K562 (cell line): ENCODE data around the gene GLI1. TPM values are rescaled to one million over a fixed set of nuclear protein-coding genes. Genes with fewer than 3 reads are reported as not detected.
A peak's percentile ranks its signal among the peaks of the same experiment; 100 is the strongest.

Experiments used
- ATAC-seq: fragments of 200-7000 bp; cut with Tn5 transposase; 3 replicates; pipeline ENCODE4 v1.9.1; 2020; ENCODE audit warnings: moderate library complexity
- BruUV-seq: library from RNA; stranded (reverse); fragments of 400-500 nt; replicated peaks from 2 replicates; lab custom pipeline; 2021; lab: Mats Ljungman, UMichigan
- CTCF ChIA-PET: fragments of 300-600 bp; formaldehyde crosslinking; extraction: SDS; loops from one replicate; lab custom pipeline; 2021; ENCODE audit warnings: low intra/inter-chr PET ratio; lab: Yijun Ruan, JAX
- POLR2A ChIA-PET: fragments of 300-600, 350-650 bp; sonication (Branson Sonifier 250); formaldehyde crosslinking; extraction: SDS; loops from one replicate; lab custom pipeline; 2021; ENCODE audit warnings: antibody characterized with exemption, inconsistent platforms; lab: Yijun Ruan, JAX
- DNase-seq, 4 experiments: peaks; one replicate each; pipeline versions ENCODE4 v3.0.0 to v3.0.0-alpha.2; 2011 to 2018; ENCODE audit warnings: low spot score in 3 of 4, mixed read lengths in 3 of 4; ENCODE audit errors: extremely low read depth in 1 of 4
- FAIRE-seq: peaks from 2 replicates; lab custom pipeline; 2011; peaks lifted over from hg19 to GRCh38; lab: Jason Lieb, UNC
- H2AFZ ChIP-seq: 2 replicates; pipeline ENCODE4 v1.6.0; 2011; ENCODE audit warnings: low read depth, low read length, control low read depth, inconsistent platforms
- H3K27ac ChIP-seq: fragments of 200-600 bp; 3 replicates; pipeline ENCODE4 v1.8.0; 2011; ENCODE audit warnings: low read depth, mild to moderate bottlenecking, control low read depth, inconsistent platforms, low read length, moderate library complexity, mixed read lengths; ENCODE audit errors: extremely low read depth
- H3K27me3 ChIP-seq, 2 experiments: fragments of 300-600 bp in 1 of 2; 2 replicates in 1 of 2; 3 replicates in 1 of 2; pipeline versions ENCODE4 v1.6.0 to v1.8.0; 2011; ENCODE audit warnings: inconsistent platforms in 2 of 2, low read length in 2 of 2, mild to moderate bottlenecking in 1 of 2, mixed read lengths in 1 of 2, moderate library complexity in 1 of 2; ENCODE audit not compliant: control insufficient read depth in 2 of 2, insufficient read depth in 2 of 2
- H3K36me3 ChIP-seq: fragments of 300-600 bp; 3 replicates; pipeline ENCODE4 v1.8.0; 2011; ENCODE audit warnings: mild to moderate bottlenecking, low read length, inconsistent platforms; ENCODE audit not compliant: control insufficient read depth, insufficient read depth
- H3K4me1 ChIP-seq, 2 experiments: fragments of 200-600 bp in 1 of 2; replicated peaks in 1 of 2; 2 replicates in 1 of 2; 3 replicates in 1 of 2; pipeline versions ENCODE4 v1.5.1 to v1.8.0; 2011; ENCODE audit warnings: inconsistent platforms in 2 of 2, low read length in 2 of 2, mild to moderate bottlenecking in 1 of 2, mixed read lengths in 1 of 2, moderate library complexity in 1 of 2; ENCODE audit not compliant: control insufficient read depth in 2 of 2, insufficient read depth in 2 of 2
- H3K4me2 ChIP-seq: 2 replicates; pipeline ENCODE4 v1.6.1; 2011; ENCODE audit warnings: low read length, control low read depth, inconsistent platforms, mixed read lengths; ENCODE audit not compliant: insufficient read depth
- H3K4me3 ChIP-seq: fragments of 200-600 bp; sonication (generic), shearing (Covaris generic); 2 replicates; pipeline ENCODE4 v1.5.1; 2016; ENCODE audit warnings: control low read depth, inconsistent platforms
- H3K79me2 ChIP-seq: fragments of 200-600 bp; 3 replicates; pipeline ENCODE4 v1.8.0; 2011; ENCODE audit warnings: low read length, inconsistent platforms; ENCODE audit not compliant: control insufficient read depth, insufficient read depth
- H3K9ac ChIP-seq, 2 experiments: 2 replicates each; pipeline versions ENCODE4 v1.6.0 to v1.6.1; 2011; ENCODE audit warnings: low read depth in 2 of 2, low read length in 2 of 2, control low read depth in 1 of 2, inconsistent platforms in 1 of 2, mild to moderate bottlenecking in 1 of 2, mixed read lengths in 1 of 2; ENCODE audit not compliant: insufficient read depth in 1 of 2
- H3K9me1 ChIP-seq: one replicate; pipeline ENCODE4 v1.6.0; 2011; ENCODE audit warnings: inconsistent platforms, mild to moderate bottlenecking, low read length, moderate library complexity; ENCODE audit not compliant: control insufficient read depth, insufficient read depth
- H3K9me3 ChIP-seq: replicated peaks from 2 replicates; pipeline ENCODE4 v1.5.1; 2011; ENCODE audit warnings: low read depth, low read length, inconsistent platforms; ENCODE audit not compliant: control insufficient read depth, insufficient read depth
- H4K20me1 ChIP-seq: replicated peaks from 2 replicates; pipeline ENCODE4 v1.6.1; 2011; ENCODE audit warnings: low read length, inconsistent platforms, mixed read lengths; ENCODE audit not compliant: control insufficient read depth, insufficient read depth
- KDM1A ChIP-seq, 2 experiments: fragments of 450-650 bp; IDR thresholded peaks; 2 replicates each; pipeline ENCODE4 v1.6.1; 2016; ENCODE audit warnings: mild to moderate bottlenecking in 2 of 2
- MTA2 ChIP-seq: fragments of 450-650 bp; IDR thresholded peaks from 2 replicates; pipeline ENCODE4 v1.6.1; 2016; ENCODE audit warnings: low read depth
- MTA3 ChIP-seq: fragments of 450-650 bp; formaldehyde crosslinking; IDR thresholded peaks from 2 replicates; pipeline ENCODE4 v1.6.1; 2017; ENCODE audit warnings: mild to moderate bottlenecking, borderline replicate concordance
- NEUROD1 ChIP-seq: fragments of 150-350 bp; IDR thresholded peaks from 2 replicates; pipeline ENCODE4 v1.6.1; 2014; ENCODE audit warnings: borderline replicate concordance, low read length, low read depth; ENCODE audit not compliant: partially characterized antibody
- SIN3A ChIP-seq, 2 experiments: fragments of 150-350 bp in 1 of 2; IDR thresholded peaks; 2 replicates each; pipeline ENCODE4 v1.6.1; 2011 to 2016; ENCODE audit warnings: borderline replicate concordance in 2 of 2, low read depth in 2 of 2, low read length in 2 of 2, mild to moderate bottlenecking in 2 of 2, moderate library complexity in 2 of 2; ENCODE audit not compliant: control insufficient read depth in 1 of 2
- ZFP30 ChIP-seq: fragments of 250-450 bp; sonication (Bioruptor Pico); IDR thresholded peaks from 2 replicates; pipeline ENCODE4 v1.8.0; 2022; ENCODE audit warnings: moderate library complexity, mild to moderate bottlenecking, inconsistent platforms, borderline replicate concordance
- ZNF134 ChIP-seq: fragments of 250-450 bp; sonication (Bioruptor Pico); conservative IDR thresholded peaks from 2 replicates; pipeline ENCODE4 v1.4.0; 2020
- ZNF639 ChIP-seq, 2 experiments: fragments of 200-800 bp in 1 of 2; sonication (Bioruptor generic) in 1 of 2; sonication (generic) in 1 of 2; formaldehyde crosslinking in 1 of 2; IDR thresholded peaks in 1 of 2; conservative IDR thresholded peaks in 1 of 2; 2 replicates each; pipeline versions ENCODE4 v1.5.0 to v1.6.1; 2016 to 2020; ENCODE audit warnings: missing compliant biosample characterization in 1 of 2, missing genetic modification characterization in 1 of 2, missing genetic modification reagents in 1 of 2
- WGBS: fragments of 100-300 bp; shearing (Covaris generic); methylation state at CpG from one replicate; pipeline ENCODE4 v1.1.6; 2016; ENCODE audit warnings: low coverage, mixed read lengths; ENCODE audit not compliant: insufficient coverage; ENCODE audit errors: missing lambda C conversion rate; 5-methylcytosine and 5-hydroxymethylcytosine counted together
- in situ Hi-C: fragments of 300-500 bp; cut with MboI; formaldehyde crosslinking; loops from 4 replicates; pipeline ENCODE4 v1.15.0; 2018; ENCODE audit warnings: inconsistent platforms, mixed read lengths
- intact Hi-C: fragments of 100-400 bp; cut with micrococcal nuclease; formaldehyde crosslinking; loops from 2 replicates; pipeline ENCODE4 v1.14.2; 2022
- polyA plus RNA-seq, 8 experiments: library from polyadenylated mRNA; depleted of rRNA in 4 of 8; stranded (reverse) in 5 of 8; unstranded in 3 of 8; fragments of >200 nt; fragmentation: Nextera tagmentation in 2 of 8; fragmentation: Illumina TruSeq in 1 of 8; extraction: Ambion mirVana in 2 of 8; extraction: Trizol in 1 of 8; gene quantifications; 2 replicates each; pipeline versions ENCODE4 v1.2.1 to v1.2.3, GENCODE V29; 2011 to 2014; ENCODE audit warnings: inconsistent platforms in 1 of 8, missing spikeins in 1 of 8
- total RNA-seq, 7 experiments: library from RNA; depleted of rRNA in 6 of 7; stranded (reverse); fragments of >200 nt in 6 of 7; fragmentation: Illumina TruSeq in 2 of 7; extraction: Trizol in 2 of 7; gene quantifications; 2 replicates each; pipeline versions ENCODE4 v1.2.1 to v1.2.3, GENCODE V29; 2011 to 2021; ENCODE audit warnings: low replicate concordance in 1 of 7
- TF ChIP-seq, protein P1 (sequence below): fragments of 450-650 bp; IDR thresholded peaks from 2 replicates; pipeline ENCODE4 v1.6.1; 2017; ENCODE audit warnings: antibody characterized with exemption, mild to moderate bottlenecking

The GLI1 gene
- total and polyA plus RNA-seq, 9 of the 15 experiments (the other 6 are each of a cell fraction or from before 2014, with no cell fraction given): 0.24 to 3.7 (median 0.61) TPM

DNA sequence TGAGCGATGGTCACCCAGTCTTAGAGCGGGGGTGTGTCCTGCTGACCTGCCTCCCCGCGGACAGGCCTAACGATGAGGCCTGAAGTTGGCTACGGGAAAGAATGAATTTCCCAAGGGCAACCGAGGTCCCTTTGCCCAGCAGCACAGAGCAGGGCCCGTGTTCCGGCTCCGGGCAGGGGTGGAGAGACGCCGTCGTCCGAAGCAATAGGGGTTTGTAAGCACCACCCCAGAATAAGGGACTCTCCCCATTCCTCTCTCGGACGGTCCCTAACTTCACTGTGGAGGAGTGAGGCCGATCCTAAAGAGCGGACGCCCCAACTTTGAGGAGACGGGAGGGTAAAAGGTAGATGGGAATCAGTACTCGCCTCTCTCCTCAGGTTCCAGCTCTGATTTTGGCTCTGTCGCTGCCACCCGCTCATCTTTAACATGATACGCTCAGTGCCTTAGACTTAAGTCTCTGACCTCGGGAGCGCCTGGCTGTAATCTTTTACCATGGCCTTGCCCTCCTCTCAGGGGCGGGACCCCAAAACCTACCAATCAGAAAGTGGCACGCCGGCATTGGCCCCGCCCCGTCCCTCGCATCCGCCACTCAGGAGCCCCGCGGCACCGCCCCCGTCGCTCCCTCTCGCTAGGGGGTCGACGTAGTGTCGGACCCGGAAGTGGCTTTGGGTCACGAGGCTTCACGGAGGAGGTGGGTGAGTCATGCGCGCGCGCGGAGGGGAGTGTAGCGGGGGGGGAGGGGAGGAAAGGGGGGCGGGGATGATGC, 60.7 kb downstream of the GLI1 start, which contains the start of gene DDIT3:
Gene DDIT3, minus strand, starts transcription at position 462 of the 766 bp plus-strand sequence. CDS start 3,108 bp downstream, outside the sequence.
- FAIRE-seq (peak; percentile 93), ATAC-seq (peak; percentile 67), DNase-seq (peak; percentile 94 to 99 (median 96))
- peaks cover 34 to 48% of the 10 kb centered on the region in 2 experiments for H3K4me1 ChIP-seq
- H3K27me3 ChIP-seq: no peaks in the 10 kb centered on the region
- H3K9me3 ChIP-seq: no peaks in the 10 kb centered on the region
- H2AFZ ChIP-seq: peak within 1 kb of the TSS; percentile 93; the same call in 1 of the 2 replicates
- WGBS: under 1% methylated on average over 42 of the region's 52 CpGs
- intact Hi-C loops: loop anchor here (1.0 to 5.0 kb wide), 6 partner anchors 19 to 217 kb away; partner anchors contain the start of genes AGAP2, GLI1 and MARS1
- peaks cover 63% of the 10 kb centered on the region for H3K36me3 ChIP-seq
- peaks cover 7% of the 10 kb centered on the region for H3K9me1 ChIP-seq
- H3K79me2 ChIP-seq: peaks cover 61% of the 10 kb centered on the region
- H3K9ac ChIP-seq: peak within 1 kb of the TSS; percentile 94 to 100
- POLR2A ChIA-PET: interaction anchor here (0.6 to 10.1 kb wide), 52 partner anchors 9 to 913 kb away, joined by 3 to 184 read pairs (median 4); partner anchors contain the start of genes ARHGEF25, B4GALNT1, CDK4 and DCTN2
- in situ Hi-C loops: no loop called here
- CTCF ChIA-PET: no interaction called here
- peaks cover 45% of the 10 kb centered on the region for H4K20me1 ChIP-seq
- peak within 1 kb of the TSS; percentile 99 for H3K27ac ChIP-seq
- TSS peak; percentile 63 for BruUV-seq
- peak within 1 kb of the TSS; percentile 99 for H3K4me2 ChIP-seq
- peak within 1 kb of the TSS; percentile 86 for H3K4me3 ChIP-seq
- TF ChIP-seq ZNF639 (CRISPR knock-in tag; conservative IDR thresholded peaks at IDR 0.05 in 1 of 2, IDR thresholded peaks at IDR 0.05 in 1 of 2): peak in 1 of 2 experiments; percentile 96; a peak in 2 of 4 replicates
- TF ChIP-seq ZNF134 (CRISPR knock-in tag): peak; percentile 49; the same call in 1 of the 2 replicates
- TF ChIP-seq ZFP30: no peak
- peak; percentile 94 for TF ChIP-seq MTA3
- no peak for TF ChIP-seq MTA2
- peak; percentile 41 for TF ChIP-seq NEUROD1
- TF ChIP-seq KDM1A (IDR thresholded peaks at IDR 0.05): peak; percentile 83 to 84
- TF ChIP-seq, protein P1, sequence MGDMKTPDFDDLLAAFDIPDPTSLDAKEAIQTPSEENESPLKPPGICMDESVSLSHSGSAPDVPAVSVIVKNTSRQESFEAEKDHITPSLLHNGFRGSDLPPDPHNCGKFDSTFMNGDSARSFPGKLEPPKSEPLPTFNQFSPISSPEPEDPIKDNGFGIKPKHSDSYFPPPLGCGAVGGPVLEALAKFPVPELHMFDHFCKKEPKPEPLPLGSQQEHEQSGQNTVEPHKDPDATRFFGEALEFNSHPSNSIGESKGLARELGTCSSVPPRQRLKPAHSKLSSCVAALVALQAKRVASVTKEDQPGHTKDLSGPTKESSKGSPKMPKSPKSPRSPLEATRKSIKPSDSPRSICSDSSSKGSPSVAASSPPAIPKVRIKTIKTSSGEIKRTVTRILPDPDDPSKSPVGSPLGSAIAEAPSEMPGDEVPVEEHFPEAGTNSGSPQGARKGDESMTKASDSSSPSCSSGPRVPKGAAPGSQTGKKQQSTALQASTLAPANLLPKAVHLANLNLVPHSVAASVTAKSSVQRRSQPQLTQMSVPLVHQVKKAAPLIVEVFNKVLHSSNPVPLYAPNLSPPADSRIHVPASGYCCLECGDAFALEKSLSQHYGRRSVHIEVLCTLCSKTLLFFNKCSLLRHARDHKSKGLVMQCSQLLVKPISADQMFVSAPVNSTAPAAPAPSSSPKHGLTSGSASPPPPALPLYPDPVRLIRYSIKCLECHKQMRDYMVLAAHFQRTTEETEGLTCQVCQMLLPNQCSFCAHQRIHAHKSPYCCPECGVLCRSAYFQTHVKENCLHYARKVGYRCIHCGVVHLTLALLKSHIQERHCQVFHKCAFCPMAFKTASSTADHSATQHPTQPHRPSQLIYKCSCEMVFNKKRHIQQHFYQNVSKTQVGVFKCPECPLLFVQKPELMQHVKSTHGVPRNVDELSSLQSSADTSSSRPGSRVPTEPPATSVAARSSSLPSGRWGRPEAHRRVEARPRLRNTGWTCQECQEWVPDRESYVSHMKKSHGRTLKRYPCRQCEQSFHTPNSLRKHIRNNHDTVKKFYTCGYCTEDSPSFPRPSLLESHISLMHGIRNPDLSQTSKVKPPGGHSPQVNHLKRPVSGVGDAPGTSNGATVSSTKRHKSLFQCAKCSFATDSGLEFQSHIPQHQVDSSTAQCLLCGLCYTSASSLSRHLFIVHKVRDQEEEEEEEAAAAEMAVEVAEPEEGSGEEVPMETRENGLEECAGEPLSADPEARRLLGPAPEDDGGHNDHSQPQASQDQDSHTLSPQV: no peak
- TF ChIP-seq SIN3A (IDR thresholded peaks at IDR 0.05; ENCODE audit: borderline replicate concordance in 2 of 2, control insufficient read depth in 1 of 2, low read depth in 2 of 2, low read length in 2 of 2): peak; percentile 76 to 93; a peak in 2 of 4 replicates
